OCI-LY7 (cell line): Measurements from ENCODE around the gene PRKAG2.

Source experiments
- CTCF ChIP-seq: fragments of 200-600 bp; sonication (generic); conservative IDR thresholded peaks from 2 replicates; pipeline ENCODE4 v1.5.1; 2014; ENCODE audit warnings: mild to moderate bottlenecking, antibody characterized with exemption, low read length, moderate library complexity, mixed read lengths
- EZH2phosphoT487 ChIP-seq: fragments of 200-600 bp; sonication (generic); IDR thresholded peaks from 2 replicates; pipeline ENCODE4 v1.6.1; 2018; ENCODE audit warnings: low read depth, borderline replicate concordance, mild to moderate bottlenecking, mixed run types, antibody characterized with exemption, low read length, moderate library complexity, mixed read lengths

- TF ChIP-seq CTCF (no peak), EZH2phosphoT487 (no peak)
Observed at GRCh38 chr7:151559557-151560183, 317.2 kb downstream of the PRKAG2 start.
